HG03159 (cell line): ENCODE results near the gene LGMN.
"Not testable (repeated sequence)": the region's sequence is repeated elsewhere in the genome, so short reads cannot be mapped to it uniquely, and the experiment has no call there.

ENCODE experiments used
- ATAC-seq: cut with Tn5 transposase; IDR thresholded peaks from one replicate; pipeline ENCODE4 v1.9.1; 2021; ENCODE audit warnings: mild to moderate bottlenecking, moderate library complexity; ENCODE audit not compliant: unreplicated experiment

Gene LGMN

GRCh38 chr14:92728759-92729364, 19.6 kb downstream of the LGMN start:
- peak; percentile 59 for ATAC-seq

GRCh38 chr14:92726933-92727262, 21.5 kb downstream of the LGMN start:
- ATAC-seq: no peak

GRCh38 chr14:92726135-92726932, 22.1 kb downstream of the LGMN start:
- ATAC-seq: no peak

GRCh38 chr14:92724516-92725340, 23.7 kb downstream of the LGMN start:
- no peak for ATAC-seq

- ATAC-seq: no peak
Measured at GRCh38 chr14:92719890-92720323, 28.5 kb downstream of the LGMN start.

- ATAC-seq: no peak
Measured at GRCh38 chr14:92719421-92719820, 29.0 kb downstream of the LGMN start.

GRCh38 chr14:92718664-92719063, 29.8 kb downstream of the LGMN start:
- ATAC-seq: no peak

- ATAC-seq: no peak
Measured at GRCh38 chr14:92717571-92718042, 30.8 kb downstream of the LGMN start.

- no peak for ATAC-seq
Measured at GRCh38 chr14:92716131-92716530, 32.3 kb downstream of the LGMN start.

- ATAC-seq: not testable (repeated sequence)
Measured at GRCh38 chr14:92714739-92715307, 33.6 kb downstream of the LGMN start.

GRCh38 chr14:92712654-92713051, 35.8 kb downstream of the LGMN start:
- no peak for ATAC-seq

- ATAC-seq: no peak
Measured at GRCh38 chr14:92711976-92712653, 36.3 kb downstream of the LGMN start.

GRCh38 chr14:92710001-92710341, 38.5 kb downstream of the LGMN start:
- ATAC-seq: no peak

- no peak for ATAC-seq
Measured at GRCh38 chr14:92709340-92710000, 39.0 kb downstream of the LGMN start.

GRCh38 chr14:92706386-92706785, 42.0 kb downstream of the LGMN start:
- no peak for ATAC-seq

- ATAC-seq: no peak
Measured at GRCh38 chr14:92704821-92705220, 43.6 kb downstream of the LGMN start.

- peak; percentile 91 for ATAC-seq
Measured at GRCh38 chr14:92704036-92704804, 44.2 kb downstream of the LGMN start.

- no peak for ATAC-seq
Measured at GRCh38 chr14:92703516-92703915, 44.9 kb downstream of the LGMN start.

GRCh38 chr14:92702441-92702918, 45.9 kb downstream of the LGMN start:
- no peak for ATAC-seq
